GM23248 (cell line): ENCODE data around the gene CCDC192.

Experiments used
- EZH2 ChIP-seq: fragments of 200-600 bp; sonication (generic); IDR thresholded peaks from 2 replicates; pipeline ENCODE4 v1.6.1; 2018; ENCODE audit warnings: antibody characterized with exemption, mild to moderate bottlenecking; ENCODE audit not compliant: insufficient read depth, poor library complexity, severe bottlenecking
- EZH2phosphoT487 ChIP-seq: fragments of 200-600 bp; sonication (generic); IDR thresholded peaks from 2 replicates; pipeline ENCODE4 v1.6.1; 2018; ENCODE audit warnings: antibody characterized with exemption, moderate library complexity, mild to moderate bottlenecking, low read depth; ENCODE audit not compliant: insufficient read depth

DNA sequence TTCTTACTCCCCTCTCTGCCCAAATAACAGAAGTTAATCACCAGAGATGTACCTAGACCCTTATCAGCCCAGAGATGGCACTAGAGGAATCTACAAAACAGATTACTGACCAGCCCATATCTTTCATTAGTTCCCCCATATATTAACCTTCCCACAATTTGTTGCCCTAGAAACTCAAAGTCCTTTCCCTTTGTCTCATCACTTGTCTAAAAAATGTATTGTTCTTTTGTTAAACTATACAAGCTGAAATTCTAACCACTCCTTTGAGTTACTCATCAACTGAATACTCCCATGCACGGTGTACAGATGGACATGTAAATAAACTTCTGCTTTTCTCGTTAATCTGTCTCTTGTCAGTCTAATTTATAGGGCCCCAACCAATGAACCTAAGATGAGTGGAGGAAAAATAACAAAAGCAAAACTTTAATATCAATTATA lies 130.9 kb downstream of the CCDC192 start:
- TF ChIP-seq EZH2 = no peak
- TF ChIP-seq EZH2phosphoT487 = no peak
